Heart left ventricle (tissue), 16 donors: ENCODE measurements around the gene USP46. TPM values are rescaled to one million over a fixed set of nuclear protein-coding genes. Genes with fewer than 3 reads are reported as not detected.
A peak's percentile ranks its signal among the peaks of the same experiment; 100 is the strongest.

ENCODE experiments used
- ATAC-seq, 4 donors: fragments of 200-7000 bp; cut with Tn5 transposase; one replicate each; pipeline ENCODE4 v1.9.1; 2020 to 2022; ENCODE audit warnings: moderate library complexity in 4 of 4, mild to moderate bottlenecking in 3 of 4, moderate number of reproducible peaks in 1 of 4
- DNase-seq, 5 donors: peaks; one replicate each; pipeline ENCODE4 v3.0.0-alpha.2; 2020
- H3K27ac ChIP-seq, 12 donors: fragments of 200-600 bp; sonication (generic) in 4 of 12; one replicate each; pipeline versions ENCODE4 v1.5.0 to v1.8.0; 2016 to 2022; ENCODE audit warnings: mild to moderate bottlenecking in 2 of 12
- H3K27me3 ChIP-seq, 9 donors: fragments of 200-600 bp; sonication (generic) in 2 of 9; one replicate each; pipeline versions ENCODE4 v1.5.1 to v1.8.0; 2016 to 2022; ENCODE audit warnings: mild to moderate bottlenecking in 3 of 9
- H3K36me3 ChIP-seq, 9 donors: fragments of 200-600 bp; sonication (generic) in 2 of 9; one replicate each; pipeline versions ENCODE4 v1.5.0 to v1.8.0; 2018 to 2022; ENCODE audit warnings: mild to moderate bottlenecking in 2 of 9
- H3K4me1 ChIP-seq, 12 donors: fragments of 200-600 bp; sonication (generic) in 4 of 12; one replicate each; pipeline versions ENCODE4 v1.5.0 to v1.8.0; 2016 to 2022; ENCODE audit warnings: mild to moderate bottlenecking in 3 of 12
- H3K4me3 ChIP-seq, 12 donors: fragments of 200-600 bp; sonication (generic) in 4 of 12; one replicate each; pipeline versions ENCODE4 v1.5.0 to v1.8.0; 2017 to 2022; ENCODE audit warnings: mild to moderate bottlenecking in 9 of 12, moderate library complexity in 4 of 12
- H3K9me3 ChIP-seq, 12 donors: fragments of 200-600 bp; sonication (generic) in 4 of 12; one replicate each; pipeline versions ENCODE4 v1.5.0 to v1.8.0; 2016 to 2022; ENCODE audit warnings: mild to moderate bottlenecking in 1 of 12
- POLR2A ChIP-seq, 2 donors: fragments of 450-650 bp; IDR thresholded peaks; one replicate each; pipeline ENCODE4 v1.6.1; 2017; ENCODE audit warnings: antibody characterized with exemption in 2 of 2, mild to moderate bottlenecking in 2 of 2, moderate library complexity in 2 of 2
- WGBS, 4 donors: extraction: QIAGEN DNeasy Blood & Tissue Kit in 2 of 4; methylation state at CpG; one replicate each; pipeline versions ENCODE4 v1.1.5 to v1.1.7; 2013 to 2018; 5-methylcytosine and 5-hydroxymethylcytosine counted together
- intact Hi-C, 10 donors: fragments of 100-400 bp; cut with DNase I; formaldehyde crosslinking; loops; one replicate each; pipeline versions ENCODE4 v1.11.1 to v1.14.2; 2022
- polyA plus RNA-seq, 2 donors: library from polyadenylated mRNA; stranded (reverse); fragments of 200-250 nt; gene quantifications; one replicate each; pipeline ENCODE4 v1.2.3, GENCODE V29; 2013
- total RNA-seq, 9 donors: library from RNA; depleted of rRNA in 2 of 9; stranded (reverse); fragments of >200 nt in 2 of 9; fragmentation: NEBNext Ultra II Directional in 3 of 9; extraction: Animal tissue kit (Norgen Biotek cat#: 25700) in 3 of 9; gene quantifications; one replicate each; pipeline versions ENCODE4 v1.1.0 to v1.2.4, GENCODE V29; 2016 to 2023
- TF ChIP-seq, protein P1 (sequence below), 12 donors: fragments of 200-600 bp; sonication (generic) in 4 of 12; IDR thresholded peaks; one replicate each; pipeline versions ENCODE4 v1.5.0 to v1.8.0; 2018 to 2022; ENCODE audit warnings: antibody characterized with exemption in 12 of 12, mild to moderate bottlenecking in 5 of 12
- donor health status: ischemic (EF 13 %, LVEDD 7.1; RV severe dilation, severe dysfunction).
- donor health status: healthy with polysubstance abuse.
- donor health status: DM: no; HTN: yes; CAD: no.
- donor health status: DM: no; HTN: no; CAD: no.
- donor health status: ischemic (EF 25% LVEDD 6.9; RV normal size, moderate dysfunction).
- donor health status: ischemic (EF 25% LVEDD 5.7; RV mildly dilated, moderate dysfunction).
- donor health status: healthy.
- donor health status: DM: yes; HTN: yes; CAD: no.
- donor health status: ischemic (EF 35%, LVEDD 5.7; RV mildly dilated, moderate dysfunction).
- donor health status: nonischemic (EF 11% LVEDD 7.7; RV severe dilation, severe dysfunction).
- donor health status: DM: yes; HTN: yes; CAD: no.
- donor health status: PGD.
- donor health status: ischemic (EF 29% LVEDD 5.4; RV normal size, mild dysfunction).
- donor health status: nonischemic (EF 23%, LVEDD 6.1; RV moderate dilation, normal function).

The USP46 gene
- total and polyA plus RNA-seq, 11 donors, result 6.1 to 111 (median 62.9) TPM

DNA sequence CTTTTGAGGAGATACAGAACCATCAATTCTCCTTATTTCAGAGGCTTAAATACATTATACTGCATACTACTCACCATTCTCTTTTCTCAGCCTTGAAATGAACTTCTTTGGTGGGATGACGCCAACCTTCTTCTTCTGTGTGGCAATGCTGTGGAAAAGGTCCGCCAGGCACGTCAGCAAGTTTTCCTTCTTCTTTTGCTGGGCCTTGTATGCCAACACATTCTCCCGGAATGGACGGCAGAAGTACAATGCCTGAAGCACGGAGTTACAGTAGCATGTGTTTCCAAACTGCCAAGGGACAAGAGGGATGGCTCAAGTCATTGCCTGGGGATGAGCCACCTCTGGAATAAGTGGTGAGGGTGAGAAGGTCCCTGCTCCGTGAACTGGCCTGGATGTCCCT, 31.2 kb downstream of the USP46 start:
- H3K27me3 ChIP-seq, result no peaks in the 10 kb centered on the region
- H3K27ac ChIP-seq, result peak overlapping the region in 1 of 12 donors; percentile 8
- intact Hi-C loops, result no loop called here
- DNase-seq, result no peak
- 75 to 79% (median 78%) methylated on average over 7 of the region's 7 CpGs for WGBS, 4 donors
- TF ChIP-seq, protein P1, sequence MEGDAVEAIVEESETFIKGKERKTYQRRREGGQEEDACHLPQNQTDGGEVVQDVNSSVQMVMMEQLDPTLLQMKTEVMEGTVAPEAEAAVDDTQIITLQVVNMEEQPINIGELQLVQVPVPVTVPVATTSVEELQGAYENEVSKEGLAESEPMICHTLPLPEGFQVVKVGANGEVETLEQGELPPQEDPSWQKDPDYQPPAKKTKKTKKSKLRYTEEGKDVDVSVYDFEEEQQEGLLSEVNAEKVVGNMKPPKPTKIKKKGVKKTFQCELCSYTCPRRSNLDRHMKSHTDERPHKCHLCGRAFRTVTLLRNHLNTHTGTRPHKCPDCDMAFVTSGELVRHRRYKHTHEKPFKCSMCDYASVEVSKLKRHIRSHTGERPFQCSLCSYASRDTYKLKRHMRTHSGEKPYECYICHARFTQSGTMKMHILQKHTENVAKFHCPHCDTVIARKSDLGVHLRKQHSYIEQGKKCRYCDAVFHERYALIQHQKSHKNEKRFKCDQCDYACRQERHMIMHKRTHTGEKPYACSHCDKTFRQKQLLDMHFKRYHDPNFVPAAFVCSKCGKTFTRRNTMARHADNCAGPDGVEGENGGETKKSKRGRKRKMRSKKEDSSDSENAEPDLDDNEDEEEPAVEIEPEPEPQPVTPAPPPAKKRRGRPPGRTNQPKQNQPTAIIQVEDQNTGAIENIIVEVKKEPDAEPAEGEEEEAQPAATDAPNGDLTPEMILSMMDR (IDR thresholded peaks at IDR 0.05), result no peak
- TF ChIP-seq POLR2A (IDR thresholded peaks at IDR 0.05), result no peak
- peak in 2 of 4 donors; percentile 34 to 46 for ATAC-seq
- H3K36me3 ChIP-seq, result peaks cover 0 to 52% (median 18%) of the 10 kb centered on the region in 9 donors
- no peak overlapping the region for H3K4me3 ChIP-seq
- H3K4me1 ChIP-seq, result peaks cover 0 to 23% (median 9%) of the 10 kb centered on the region in 12 donors
- no peaks in the 10 kb centered on the region for H3K9me3 ChIP-seq

DNA sequence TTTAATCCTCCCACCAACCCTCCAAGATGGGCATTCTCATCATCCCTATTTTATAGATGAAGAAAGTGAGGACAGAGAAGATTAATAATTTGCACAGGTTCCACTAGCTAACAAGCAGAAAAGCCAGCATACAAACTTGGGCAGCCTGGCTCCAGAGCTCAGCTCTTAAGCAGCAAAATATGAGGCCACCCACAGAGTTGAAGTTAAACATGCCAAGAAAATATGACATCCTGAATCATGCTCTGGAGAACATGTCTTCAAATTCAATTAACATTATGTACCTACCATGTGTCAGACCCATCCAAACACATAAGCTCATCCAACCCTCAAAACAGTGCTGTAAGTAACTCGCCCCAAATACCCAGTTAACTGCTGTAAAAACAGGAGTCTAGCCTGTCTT, 33.9 kb downstream of the USP46 start:
- H3K4me1 ChIP-seq, result peaks cover 0 to 23% (median 9%) of the 10 kb centered on the region in 12 donors
- TF ChIP-seq, protein P1 (IDR thresholded peaks at IDR 0.05), result no peak
- no peak for TF ChIP-seq POLR2A (IDR thresholded peaks at IDR 0.05)
- H3K36me3 ChIP-seq, result peaks cover 0 to 53% (median 18%) of the 10 kb centered on the region in 9 donors
- 88 to 100% (median 97%) methylated on average over 1 of the region's 1 CpG for WGBS, 4 donors
- H3K9me3 ChIP-seq, result no peaks in the 10 kb centered on the region
- no peak overlapping the region for H3K4me3 ChIP-seq
- DNase-seq (no peak), ATAC-seq (no peak)
- intact Hi-C loops, result no loop called here
- no peak overlapping the region for H3K27ac ChIP-seq
- H3K27me3 ChIP-seq, result no peaks in the 10 kb centered on the region

DNA sequence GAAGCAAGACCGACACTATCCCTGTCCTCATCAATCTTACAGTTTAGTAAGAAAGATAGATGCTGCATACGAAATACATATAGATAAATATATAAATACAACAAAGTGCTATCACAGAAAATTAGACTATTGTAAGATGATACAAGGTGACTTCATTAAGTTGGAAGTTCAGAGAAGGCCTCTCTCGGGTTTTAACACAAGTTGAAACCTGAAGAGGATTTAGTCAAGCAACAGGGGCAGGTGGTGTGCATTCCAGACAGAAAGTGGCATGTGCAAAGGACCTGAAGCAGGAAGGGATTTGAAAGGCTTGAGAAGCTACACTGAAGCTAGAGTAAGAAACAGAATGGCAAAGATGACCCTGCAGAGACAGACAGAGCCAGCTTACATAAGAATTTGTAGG, 36.5 kb downstream of the USP46 start:
- WGBS, 4 donors, result 96 to 99% (median 96%) methylated on average over 3 of the region's 3 CpGs
- Histone ChIP-seq H3K4me3 (no peak overlapping the region), H3K27me3 (no peaks in the 10 kb centered on the region), H3K36me3 (peaks cover 0 to 45% (median 15%) of the 10 kb centered on the region in 9 donors), H3K4me1 (peaks cover 0 to 34% (median 13%) of the 10 kb centered on the region in 12 donors), H3K27ac (no peak overlapping the region), H3K9me3 (no peaks in the 10 kb centered on the region)
- TF ChIP-seq POLR2A (IDR thresholded peaks at IDR 0.05), result no peak
- TF ChIP-seq, protein P1 (IDR thresholded peaks at IDR 0.05), result no peak
- DNase-seq (no peak), ATAC-seq (no peak)
- intact Hi-C loops, result no loop called here

DNA sequence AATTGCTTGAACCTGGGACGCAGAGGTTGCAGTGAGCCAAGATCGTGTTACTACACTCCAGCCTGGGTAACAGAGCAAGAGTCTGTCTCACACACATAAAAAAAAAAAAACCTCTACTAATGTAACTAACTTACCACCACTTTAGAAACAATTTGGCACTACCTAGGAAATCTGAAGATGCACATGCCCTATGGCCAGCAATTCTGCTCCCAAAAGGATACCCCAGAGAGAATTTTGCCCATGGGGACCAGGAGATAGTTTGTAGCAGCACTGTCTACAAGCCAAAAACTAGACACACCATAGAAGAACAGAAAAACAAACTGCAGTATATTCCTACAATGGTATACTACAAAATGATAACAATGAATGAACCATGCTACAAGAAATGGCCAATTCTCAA, 37.5 kb downstream of the USP46 start:
- no peak for ATAC-seq
- Histone ChIP-seq H3K27ac (no peak overlapping the region), H3K4me1 (peaks cover 0 to 36% (median 14%) of the 10 kb centered on the region in 12 donors), H3K4me3 (no peak overlapping the region), H3K36me3 (peaks cover 0 to 41% (median 12%) of the 10 kb centered on the region in 9 donors), H3K27me3 (no peaks in the 10 kb centered on the region), H3K9me3 (no peaks in the 10 kb centered on the region)
- intact Hi-C loops, result no loop called here
- 94 to 100% (median 97%) methylated on average over 2 of the region's 2 CpGs for WGBS, 4 donors
- no peak for DNase-seq
- TF ChIP-seq, protein P1 (IDR thresholded peaks at IDR 0.05), result no peak
- no peak for TF ChIP-seq POLR2A (IDR thresholded peaks at IDR 0.05)
